Natural killer cell (primary cell): ENCODE results near the gene SLC2A1. TPM values are rescaled to one million over a fixed set of nuclear protein-coding genes. Genes with fewer than 3 reads are reported as not detected.
A peak's percentile ranks its signal among the peaks of the same experiment; 100 is the strongest.
"Not testable (repeated sequence)": the region's sequence is repeated elsewhere in the genome, so short reads cannot be mapped to it uniquely, and the experiment has no call there.

Experiments
- ATAC-seq, 3 donors: fragments of 150-1000 bp in 2 of 3; fragments of 200-7000 bp in 1 of 3; cut with Tn5 transposase; 1 replicate in 1 of 3; 2 replicates in 2 of 3; pipeline ENCODE4 v1.10.0; 2021; ENCODE audit warnings: mild to moderate bottlenecking in 2 of 3, moderate library complexity in 2 of 3
- DNase-seq, 2 donors: peaks; one replicate each; pipeline versions ENCODE4 v3.0.0 to v3.0.0-alpha.2; 2013 to 2021; ENCODE audit warnings: mixed read lengths in 1 of 2
- H3K27ac ChIP-seq: one replicate; pipeline ENCODE4 v1.5.1; 2013; ENCODE audit warnings: mild to moderate bottlenecking, low read length
- H3K27me3 ChIP-seq: one replicate; pipeline ENCODE4 v1.6.1; 2013; ENCODE audit warnings: low read length; ENCODE audit not compliant: control insufficient read depth, insufficient read depth
- H3K36me3 ChIP-seq: one replicate; pipeline ENCODE4 v1.6.1; 2013; ENCODE audit warnings: low read length; ENCODE audit not compliant: control insufficient read depth, insufficient read depth
- H3K4me1 ChIP-seq: one replicate; pipeline ENCODE4 v1.6.1; 2013; ENCODE audit warnings: low read length; ENCODE audit not compliant: control insufficient read depth, insufficient read depth
- H3K4me3 ChIP-seq: one replicate; pipeline ENCODE4 v1.5.1; 2013; ENCODE audit warnings: low read length
- H3K9me3 ChIP-seq: one replicate; pipeline ENCODE4 v1.6.1; 2013; ENCODE audit warnings: low read length; ENCODE audit not compliant: control insufficient read depth, insufficient read depth
- H3K27ac Mint-ChIP-seq, 2 donors: one replicate each; pipeline ENCODE4 v1.8.0; 2022; ENCODE audit warnings: mild to moderate bottlenecking in 2 of 2, mixed read lengths in 2 of 2, moderate library complexity in 1 of 2
- H3K27me3 Mint-ChIP-seq, 2 donors: one replicate each; pipeline ENCODE4 v1.8.0; 2022; ENCODE audit warnings: low read depth in 2 of 2, mixed read lengths in 2 of 2
- H3K36me3 Mint-ChIP-seq: one replicate; pipeline ENCODE4 v1.8.0; 2022; ENCODE audit warnings: mixed read lengths
- H3K4me1 Mint-ChIP-seq, 2 donors: one replicate each; pipeline ENCODE4 v1.8.0; 2022; ENCODE audit warnings: mixed read lengths in 2 of 2
- H3K4me3 Mint-ChIP-seq: one replicate; pipeline ENCODE4 v1.8.0; 2022; ENCODE audit warnings: mild to moderate bottlenecking, moderate library complexity, mixed read lengths
- H3K9me3 Mint-ChIP-seq, 2 donors: one replicate each; pipeline ENCODE4 v1.8.0; 2022; ENCODE audit warnings: mixed read lengths in 2 of 2
- WGBS: methylation state at CpG from one replicate; pipeline ENCODE4 v1.1.7; 2013; ENCODE audit warnings: missing lambda C conversion rate; ENCODE audit not compliant: insufficient coverage; 5-methylcytosine and 5-hydroxymethylcytosine counted together
- intact Hi-C: fragments of 100-400 bp; cut with micrococcal nuclease; formaldehyde crosslinking; loops from one replicate; pipeline ENCODE4 v1.14.2; 2022
- total RNA-seq, 4 donors: library from RNA; stranded (reverse); fragments of 120-200 nt in 1 of 4; gene quantifications; one replicate each; pipeline versions ENCODE4 v1.2.3 to v1.2.4, GENCODE V29; 2013 to 2022
- TF ChIP-seq, protein P1 (sequence below): fragments of 200-600 bp; IDR thresholded peaks from one replicate; pipeline ENCODE4 v1.8.0; 2022; ENCODE audit warnings: antibody characterized with exemption

SLC2A1 gene
- total RNA-seq, 3 donors from 2014 or later (not counting 1 experiment from before 2014, with no cell fraction given), result 94.7 to 143 (median 95.1) TPM

- Histone ChIP-seq H3K4me3 (no peak overlapping the region), H3K27ac (no peak overlapping the region), H3K36me3 (no peaks in the 10 kb centered on the region), H3K27me3 (no peaks in the 10 kb centered on the region), H3K9me3 (peaks cover 2% of the 10 kb centered on the region), H3K4me1 (peaks cover 17% of the 10 kb centered on the region)
- ATAC-seq (peak; percentile 83 to 90 (median 85)), DNase-seq (peak in 1 of 2 donors; percentile 88)
- Mint-ChIP-seq H3K36me3 (peaks cover 12% of the 10 kb centered on the region), H3K27me3 (no peaks in the 10 kb centered on the region), H3K4me3 (peak overlapping the region; percentile 17), H3K27ac (no peak overlapping the region), H3K9me3 (peaks cover 0 to 3% of the 10 kb centered on the region in 2 donors), H3K4me1 (peaks cover 18 to 32% of the 10 kb centered on the region in 2 donors)
- TF ChIP-seq, protein P1, sequence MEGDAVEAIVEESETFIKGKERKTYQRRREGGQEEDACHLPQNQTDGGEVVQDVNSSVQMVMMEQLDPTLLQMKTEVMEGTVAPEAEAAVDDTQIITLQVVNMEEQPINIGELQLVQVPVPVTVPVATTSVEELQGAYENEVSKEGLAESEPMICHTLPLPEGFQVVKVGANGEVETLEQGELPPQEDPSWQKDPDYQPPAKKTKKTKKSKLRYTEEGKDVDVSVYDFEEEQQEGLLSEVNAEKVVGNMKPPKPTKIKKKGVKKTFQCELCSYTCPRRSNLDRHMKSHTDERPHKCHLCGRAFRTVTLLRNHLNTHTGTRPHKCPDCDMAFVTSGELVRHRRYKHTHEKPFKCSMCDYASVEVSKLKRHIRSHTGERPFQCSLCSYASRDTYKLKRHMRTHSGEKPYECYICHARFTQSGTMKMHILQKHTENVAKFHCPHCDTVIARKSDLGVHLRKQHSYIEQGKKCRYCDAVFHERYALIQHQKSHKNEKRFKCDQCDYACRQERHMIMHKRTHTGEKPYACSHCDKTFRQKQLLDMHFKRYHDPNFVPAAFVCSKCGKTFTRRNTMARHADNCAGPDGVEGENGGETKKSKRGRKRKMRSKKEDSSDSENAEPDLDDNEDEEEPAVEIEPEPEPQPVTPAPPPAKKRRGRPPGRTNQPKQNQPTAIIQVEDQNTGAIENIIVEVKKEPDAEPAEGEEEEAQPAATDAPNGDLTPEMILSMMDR, result peak; percentile 81
- 52% methylated on average over 5 of the region's 5 CpGs for WGBS
- intact Hi-C loops, result loop anchor here (1.0 to 10.0 kb wide), 2 partner anchors 139 to 160 kb away; no protein-coding TSS in a partner anchor
Observed at GRCh38 chr1:42913426-42914091, 45.1 kb downstream of the SLC2A1 start.

GRCh38 chr1:42910985-42911384, 47.7 kb downstream of the SLC2A1 start:
- Mint-ChIP-seq H3K27ac (no peak overlapping the region), H3K4me1 (peaks cover 14 to 25% of the 10 kb centered on the region in 2 donors), H3K27me3 (no peaks in the 10 kb centered on the region), H3K9me3 (peaks cover 0 to 3% of the 10 kb centered on the region in 2 donors), H3K36me3 (peaks cover 12% of the 10 kb centered on the region), H3K4me3 (no peak overlapping the region)
- H3K4me3 ChIP-seq, result no peak overlapping the region
- no peaks in the 10 kb centered on the region for H3K36me3 ChIP-seq
- peaks cover 13% of the 10 kb centered on the region for H3K4me1 ChIP-seq
- intact Hi-C loops, result loop anchor here (10.0 kb wide), 1 partner anchor 136 kb away; no protein-coding TSS in a partner anchor
- DNase-seq (no peak), ATAC-seq (no peak)
- no peak overlapping the region for H3K27ac ChIP-seq
- TF ChIP-seq, protein P1, result no peak
- no peaks in the 10 kb centered on the region for H3K27me3 ChIP-seq
- H3K9me3 ChIP-seq, result no peaks in the 10 kb centered on the region

DNA sequence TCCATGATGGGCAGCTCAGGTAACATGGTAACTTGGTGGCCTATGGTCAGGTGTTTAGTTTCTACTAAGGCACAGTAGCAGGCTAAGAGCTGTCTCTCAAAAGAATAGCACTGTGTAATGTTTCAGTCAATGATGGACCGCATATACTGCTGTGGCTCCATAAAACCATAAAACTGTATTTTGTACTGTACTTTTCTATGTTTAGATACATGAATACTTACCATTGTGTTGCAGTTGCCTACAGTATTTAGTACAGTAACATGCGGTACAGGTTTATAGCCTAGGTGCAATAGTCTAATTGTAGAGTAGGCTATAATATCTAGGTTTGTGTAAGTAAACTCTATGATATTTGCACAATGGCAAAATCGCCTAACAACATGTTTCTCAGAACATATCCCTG, 50.6 kb downstream of the SLC2A1 start:
- H3K4me1 Mint-ChIP-seq, result no peaks in the 10 kb centered on the region
- H3K36me3 Mint-ChIP-seq, result no peaks in the 10 kb centered on the region
- DNase-seq (no peak), ATAC-seq (no peak)
- Histone ChIP-seq H3K27ac (no peak overlapping the region), H3K27me3 (no peaks in the 10 kb centered on the region), H3K4me3 (no peak overlapping the region), H3K4me1 (no peaks in the 10 kb centered on the region), H3K36me3 (no peaks in the 10 kb centered on the region), H3K9me3 (no peaks in the 10 kb centered on the region)
- TF ChIP-seq, protein P1, result no peak
- H3K9me3 Mint-ChIP-seq, result no peaks in the 10 kb centered on the region
- intact Hi-C loops, result no loop called here
- no peak overlapping the region for H3K27ac Mint-ChIP-seq
- WGBS, result 100% methylated on average over 3 of the region's 3 CpGs
- no peak overlapping the region for H3K4me3 Mint-ChIP-seq
- no peaks in the 10 kb centered on the region for H3K27me3 Mint-ChIP-seq

GRCh38 chr1:42904434-42904833, 54.2 kb downstream of the SLC2A1 start:
- no CpG with 5 or more reads among the region's 1 CpG for WGBS
- intact Hi-C loops, result no loop called here

GRCh38 chr1:42899960-42900359, 58.7 kb downstream of the SLC2A1 start:
- H3K27me3 ChIP-seq, intact Hi-C loops, H3K27ac ChIP-seq, H3K36me3 ChIP-seq, H3K9me3 Mint-ChIP-seq, H3K4me1 Mint-ChIP-seq, DNase-seq, H3K4me3 Mint-ChIP-seq, H3K36me3 Mint-ChIP-seq, ATAC-seq, H3K4me3 ChIP-seq, H3K9me3 ChIP-seq, H3K4me1 ChIP-seq, H3K27ac Mint-ChIP-seq: not testable (repeated sequence)
- WGBS, result 97% methylated on average over 4 of the region's 4 CpGs
- H3K27me3 Mint-ChIP-seq, result peaks cover 37% of the 10 kb centered on the region in 2 donors

More at GRCh38 chr1:42904434-42904833, 54.2 kb downstream of the SLC2A1 start:
- TF ChIP-seq, protein P1, result no peak
- Mint-ChIP-seq H3K4me1 (no peaks in the 10 kb centered on the region), H3K27me3 (peaks cover 0 to 7% of the 10 kb centered on the region in 2 donors), H3K36me3 (no peaks in the 10 kb centered on the region), H3K27ac (no peak overlapping the region), H3K9me3 (no peaks in the 10 kb centered on the region), H3K4me3 (no peak overlapping the region)
- Histone ChIP-seq H3K36me3 (no peaks in the 10 kb centered on the region), H3K4me3 (no peak overlapping the region), H3K27me3 (no peaks in the 10 kb centered on the region), H3K4me1 (no peaks in the 10 kb centered on the region), H3K27ac (no peak overlapping the region), H3K9me3 (no peaks in the 10 kb centered on the region)
- DNase-seq, result no peak
- no peak for ATAC-seq
